K562 (cell line): Measurements from ENCODE around the gene ABHD16A. TPM values are rescaled to one million over a fixed set of nuclear protein-coding genes. Genes with fewer than 3 reads are reported as not detected.

Experiments used
- CHD7 ChIP-seq: fragments of 200-600 bp; sonication (generic); IDR thresholded peaks from one replicate; pipeline ENCODE4 v1.6.1; 2012; ENCODE audit warnings: mild to moderate bottlenecking, low read depth, low read length, inconsistent platforms
- CREB5 ChIP-seq: fragments of 250-450 bp; sonication (Bioruptor Pico); IDR thresholded peaks from 2 replicates; pipeline ENCODE4 v1.5.0; 2020; ENCODE audit warnings: mild to moderate bottlenecking
- HES1 ChIP-seq: fragments of 450-650 bp; IDR thresholded peaks from 2 replicates; pipeline ENCODE4 v1.6.1; 2016; ENCODE audit warnings: low read depth, mild to moderate bottlenecking, moderate library complexity
- KDM5B ChIP-seq: fragments of 200-600 bp; sonication (generic); IDR thresholded peaks from 2 replicates; pipeline ENCODE4 v1.6.1; 2012; ENCODE audit warnings: low read depth, mild to moderate bottlenecking, moderate library complexity, low read length, control low read depth, inconsistent platforms; ENCODE audit not compliant: insufficient replicate concordance
- NR2C2 ChIP-seq, 2 experiments: fragments of 200-800 bp in 1 of 2; sonication (Bioruptor generic) in 1 of 2; sonication (generic) in 1 of 2; formaldehyde crosslinking in 1 of 2; IDR thresholded peaks; 2 replicates each; pipeline versions ENCODE4 v1.6.1 to v1.8.0; 2016 to 2022; ENCODE audit warnings: mild to moderate bottlenecking in 1 of 2, missing compliant biosample characterization in 1 of 2, missing genetic modification characterization in 1 of 2, missing genetic modification reagents in 1 of 2
- RBM14 ChIP-seq: fragments of 200-400 bp; formaldehyde crosslinking; IDR thresholded peaks from 2 replicates; pipeline ENCODE4 v1.6.1; 2018; ENCODE audit warnings: low read depth, mild to moderate bottlenecking, low read length, moderate library complexity, borderline replicate concordance; ENCODE audit not compliant: insufficient read depth
- TGIF2 ChIP-seq: sonication (generic); formaldehyde crosslinking; IDR thresholded peaks from 2 replicates; pipeline ENCODE4 v1.8.1; 2022; ENCODE audit warnings: mild to moderate bottlenecking, missing genetic modification reagents, moderate library complexity
- U2AF1 ChIP-seq: fragments of 200-400 bp; formaldehyde crosslinking; optimal IDR thresholded peaks from 2 replicates; pipeline ENCODE3; 2017; ENCODE audit warnings: mild to moderate bottlenecking, low read depth, low read length, moderate library complexity
- ZNF41 ChIP-seq: fragments of 250-450 bp; sonication (Bioruptor Pico); conservative IDR thresholded peaks from 2 replicates; pipeline ENCODE4 v1.4.0; 2020; ENCODE audit warnings: mild to moderate bottlenecking
- ZNF551 ChIP-seq: fragments of 250-450 bp; sonication (Bioruptor Pico); IDR thresholded peaks from 2 replicates; pipeline ENCODE4 v1.5.0; 2021; ENCODE audit warnings: mild to moderate bottlenecking, moderate library complexity
- polyA plus RNA-seq, 8 experiments: library from polyadenylated mRNA; depleted of rRNA in 4 of 8; stranded (reverse) in 5 of 8; unstranded in 3 of 8; fragments of >200 nt; fragmentation: Nextera tagmentation in 2 of 8; fragmentation: Illumina TruSeq in 1 of 8; extraction: Ambion mirVana in 2 of 8; extraction: Trizol in 1 of 8; gene quantifications; 2 replicates each; pipeline versions ENCODE4 v1.2.1 to v1.2.3, GENCODE V29; 2011 to 2014; ENCODE audit warnings: inconsistent platforms in 1 of 8, missing spikeins in 1 of 8
- total RNA-seq, 7 experiments: library from RNA; depleted of rRNA in 6 of 7; stranded (reverse); fragments of >200 nt in 6 of 7; fragmentation: Illumina TruSeq in 2 of 7; extraction: Trizol in 2 of 7; gene quantifications; 2 replicates each; pipeline versions ENCODE4 v1.2.1 to v1.2.3, GENCODE V29; 2011 to 2021; ENCODE audit warnings: low replicate concordance in 1 of 7

ABHD16A gene
- total and polyA plus RNA-seq, 9 of the 15 experiments (the other 6 are each of a cell fraction or from before 2014, with no cell fraction given), result 25.8 to 120 (median 81.6) TPM

- TF ChIP-seq CHD7, result no peak
- no peak for TF ChIP-seq CREB5 (CRISPR knock-in tag)
- no peak for TF ChIP-seq U2AF1
- TF ChIP-seq HES1, result no peak
- no peak for TF ChIP-seq ZNF551 (CRISPR knock-in tag)
- TF ChIP-seq ZNF41 (CRISPR knock-in tag), result no peak; the same call in 1 of the 2 replicates
- no peak for TF ChIP-seq TGIF2 (CRISPR knock-in tag)
- TF ChIP-seq NR2C2 (CRISPR knock-in tag; IDR thresholded peaks at IDR 0.05), result peak; percentile 98
- TF ChIP-seq NR2C2 (tag; IDR thresholded peaks at IDR 0.05), result no peak
- peak; percentile 45; the same call in 1 of the 2 replicates for TF ChIP-seq RBM14
- peak; percentile 92 for TF ChIP-seq KDM5B
These were observed 37.4 kb downstream of the ABHD16A start, which contains the start of gene CSNK2B (continued) for GRCh38 chr6:31665501-31666336.
